AG04449 (cell line): ENCODE data around the gene NCOR1.
"Not testable (repeated sequence)": the region's sequence is repeated elsewhere in the genome, so short reads cannot be mapped to it uniquely, and the experiment has no call there.

Experiments used
- CTCF ChIA-PET: fragments of 350-600 bp; formaldehyde crosslinking; extraction: SDS; loops from one replicate; lab custom pipeline; 2021; ENCODE audit warnings: antibody characterized with exemption; lab: Yijun Ruan, JAX
- POLR2A ChIA-PET: fragments of 400-600, 350-600 bp; formaldehyde crosslinking; extraction: SDS; loops from one replicate; lab custom pipeline; 2020; ENCODE audit warnings: antibody characterized with exemption, inconsistent platforms; lab: Yijun Ruan, JAX
- DNase-seq: peaks from one replicate; pipeline ENCODE4 v3.0.0-alpha.2; 2010; ENCODE audit warnings: low read depth, low spot score
- H3K4me3 ChIP-seq: 2 replicates; pipeline ENCODE4 v1.5.1; 2011; ENCODE audit warnings: low read depth, mild to moderate bottlenecking, control low read depth, low read length
- TF ChIP-seq, protein P1 (sequence below): IDR thresholded peaks from one replicate; pipeline ENCODE4 v1.5.1; 2011; ENCODE audit warnings: mild to moderate bottlenecking, moderate library complexity, low read length, control low read depth, inconsistent platforms; ENCODE audit not compliant: insufficient read depth; ENCODE audit errors: missing control alignments

Gene NCOR1

GRCh38 chr17:16122697-16123434 lies 92.5 kb downstream of the NCOR1 start:
- DNase-seq: no peak
- CTCF ChIA-PET: no interaction called here
- POLR2A ChIA-PET: interaction anchor here (0.7 kb wide), 1 partner anchor 100 kb away, joined by 3 read pairs; no protein-coding TSS in a partner anchor
- H3K4me3 ChIP-seq: no peak overlapping the region
- TF ChIP-seq, protein P1, sequence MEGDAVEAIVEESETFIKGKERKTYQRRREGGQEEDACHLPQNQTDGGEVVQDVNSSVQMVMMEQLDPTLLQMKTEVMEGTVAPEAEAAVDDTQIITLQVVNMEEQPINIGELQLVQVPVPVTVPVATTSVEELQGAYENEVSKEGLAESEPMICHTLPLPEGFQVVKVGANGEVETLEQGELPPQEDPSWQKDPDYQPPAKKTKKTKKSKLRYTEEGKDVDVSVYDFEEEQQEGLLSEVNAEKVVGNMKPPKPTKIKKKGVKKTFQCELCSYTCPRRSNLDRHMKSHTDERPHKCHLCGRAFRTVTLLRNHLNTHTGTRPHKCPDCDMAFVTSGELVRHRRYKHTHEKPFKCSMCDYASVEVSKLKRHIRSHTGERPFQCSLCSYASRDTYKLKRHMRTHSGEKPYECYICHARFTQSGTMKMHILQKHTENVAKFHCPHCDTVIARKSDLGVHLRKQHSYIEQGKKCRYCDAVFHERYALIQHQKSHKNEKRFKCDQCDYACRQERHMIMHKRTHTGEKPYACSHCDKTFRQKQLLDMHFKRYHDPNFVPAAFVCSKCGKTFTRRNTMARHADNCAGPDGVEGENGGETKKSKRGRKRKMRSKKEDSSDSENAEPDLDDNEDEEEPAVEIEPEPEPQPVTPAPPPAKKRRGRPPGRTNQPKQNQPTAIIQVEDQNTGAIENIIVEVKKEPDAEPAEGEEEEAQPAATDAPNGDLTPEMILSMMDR: no peak

GRCh38 chr17:16121915-16122314 lies 93.4 kb downstream of the NCOR1 start:
- ChIA-PET POLR2A (no interaction called here), CTCF (no interaction called here)
- TF ChIP-seq, protein P1: no peak
- DNase-seq: no peak
- H3K4me3 ChIP-seq: no peak overlapping the region

DNA sequence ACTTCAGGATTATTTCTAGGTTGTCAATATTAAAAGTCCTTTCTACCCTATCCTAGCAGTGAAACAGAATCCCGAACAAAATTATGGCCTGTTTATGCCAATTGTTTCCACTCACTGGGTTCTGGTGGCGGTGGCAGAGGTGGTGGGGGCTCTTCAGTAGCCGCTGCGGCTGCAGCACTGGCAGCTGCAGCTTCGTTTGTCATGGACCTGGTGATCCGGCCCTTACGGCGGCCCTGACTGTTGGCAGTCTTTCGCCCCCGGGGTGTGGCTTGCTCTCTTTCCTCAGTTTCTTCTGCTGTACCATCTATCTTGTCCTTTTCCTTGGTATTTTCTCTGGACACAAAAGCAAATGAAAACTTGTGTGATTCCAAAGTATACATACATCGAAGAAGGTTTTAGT lies 94.4 kb downstream of the NCOR1 start:
- ChIA-PET POLR2A (no interaction called here), CTCF (no interaction called here)
- H3K4me3 ChIP-seq: no peak overlapping the region
- DNase-seq: no peak
- TF ChIP-seq, protein P1: no peak

DNA sequence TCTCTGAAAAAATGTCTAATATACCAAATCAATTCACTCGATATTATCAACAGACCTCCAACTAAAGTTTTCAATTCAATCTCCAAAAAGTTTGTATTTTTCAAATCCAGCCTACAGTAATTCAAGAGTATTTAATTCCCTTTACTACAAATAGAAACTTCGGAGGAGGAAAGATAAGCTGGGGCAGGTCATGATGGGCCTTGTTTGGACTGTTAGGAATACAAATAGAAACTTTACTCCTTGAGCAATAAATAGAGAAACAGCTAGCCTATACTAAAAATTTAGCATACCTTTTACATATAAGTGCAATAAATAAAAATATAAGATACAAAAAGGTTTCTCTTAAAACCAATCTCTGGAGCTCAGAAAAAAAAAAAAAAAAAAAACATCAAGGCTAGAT lies 98.2 kb downstream of the NCOR1 start:
- H3K4me3 ChIP-seq: no peak overlapping the region
- ChIA-PET CTCF (no interaction called here), POLR2A (no interaction called here)
- no peak for DNase-seq
- TF ChIP-seq, protein P1: no peak

DNA sequence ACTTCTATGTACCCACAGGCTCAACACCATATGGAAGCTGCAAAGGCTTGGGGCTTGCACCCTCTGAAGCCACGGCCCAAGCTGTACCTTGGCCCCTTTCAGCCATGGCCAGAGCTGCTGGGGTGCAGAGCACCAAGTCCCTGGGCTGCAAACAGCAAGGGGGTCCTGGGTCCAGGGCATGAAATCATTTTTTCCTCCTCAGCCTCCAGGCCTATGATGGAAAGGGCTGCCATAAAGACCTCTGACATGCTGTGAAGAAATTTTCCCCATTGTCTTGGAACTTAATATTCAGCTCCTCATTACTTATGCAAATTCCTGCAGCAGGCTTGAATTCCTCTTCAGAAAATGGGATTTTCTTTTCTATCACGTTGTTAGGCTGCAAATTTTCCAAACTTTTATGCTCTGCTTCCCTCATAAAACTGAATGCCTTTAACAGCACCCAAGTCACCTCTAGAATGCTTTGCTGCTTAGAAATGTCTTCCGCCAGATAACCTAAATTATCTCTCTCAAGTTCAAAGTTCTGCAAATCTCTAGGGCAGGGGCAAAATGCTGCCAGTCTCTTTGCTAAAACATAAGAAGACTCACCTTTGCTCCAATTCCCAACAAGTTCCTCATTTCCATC lies 100.1 kb downstream of the NCOR1 start:
- H3K4me3 ChIP-seq, DNase-seq, POLR2A ChIA-PET: not testable (repeated sequence)
- CTCF ChIA-PET: interaction anchor here (1.0 kb wide), 1 partner anchor 14 kb away, joined by 3 read pairs; no protein-coding TSS in a partner anchor

- CTCF ChIA-PET: no interaction called here
- TF ChIP-seq, protein P1: no peak
- H3K4me3 ChIP-seq: no peak overlapping the region
- DNase-seq: no peak
- POLR2A ChIA-PET: no interaction called here
Measured at GRCh38 chr17:16108871-16109270, 106.5 kb downstream of the NCOR1 start.

- CTCF ChIA-PET: no interaction called here
- no peak overlapping the region for H3K4me3 ChIP-seq
- TF ChIP-seq, protein P1: no peak
- POLR2A ChIA-PET: no interaction called here
- DNase-seq: no peak
Measured at GRCh38 chr17:16108386-16108785, 106.9 kb downstream of the NCOR1 start.
